Keratinocyte (primary cell): ENCODE data around the gene PROM1.

Experiments
- CTCF ChIP-seq, 3 experiments: IDR thresholded peaks in 1 of 3; conservative IDR thresholded peaks in 1 of 3; optimal IDR thresholded peaks in 1 of 3; 2 replicates in 2 of 3; 3 replicates in 1 of 3; pipeline versions ENCODE3 to v1.5.1; 2011; ENCODE audit warnings: low read length in 3 of 3, mild to moderate bottlenecking in 3 of 3, moderate library complexity in 2 of 3, control low read depth in 1 of 3, inconsistent platforms in 1 of 3; ENCODE audit not compliant: insufficient read depth in 2 of 3; ENCODE audit errors: extremely low read depth in 1 of 3
- EZH2 ChIP-seq: IDR thresholded peaks from one replicate; pipeline ENCODE4 v1.6.1; 2012; ENCODE audit warnings: inconsistent platforms, mild to moderate bottlenecking, low read length, moderate library complexity

GRCh38 chr4:16011173-16011572, 72.7 kb downstream of the PROM1 start:
- TF ChIP-seq CTCF (optimal IDR thresholded peaks at IDR 0.05 in 1 of 3, IDR thresholded peaks at IDR 0.05 in 1 of 3, conservative IDR thresholded peaks at IDR 0.05 in 1 of 3; ENCODE audit: extremely low read depth in 1 of 3, insufficient read depth in 2 of 3, low read length in 3 of 3), result no peak
- no peak for TF ChIP-seq EZH2
